Measurements from ENCODE around the gene KCTD1. TPM values are rescaled to one million over a fixed set of nuclear protein-coding genes. Genes with fewer than 3 reads are reported as not detected.

Gene KCTD1
- total RNA-seq, 4 donors from 2014 or later = 25.3 to 62.0 (median 51.3) TPM

GRCh38 chr18:26550998-26551694 is 2.8 kb upstream of the KCTD1 start:
- DNase-seq (ENCODE audit: low spot score in 2 of 2) = no peak
- intact Hi-C loops (cut with DNase I; ENCODE audit: low total_unique reads) = no loop called here
- no peak overlapping the region for H3K4me3 ChIP-seq (ENCODE audit: low read depth, poor library complexity, severe bottlenecking)
- TF ChIP-seq, protein P1, sequence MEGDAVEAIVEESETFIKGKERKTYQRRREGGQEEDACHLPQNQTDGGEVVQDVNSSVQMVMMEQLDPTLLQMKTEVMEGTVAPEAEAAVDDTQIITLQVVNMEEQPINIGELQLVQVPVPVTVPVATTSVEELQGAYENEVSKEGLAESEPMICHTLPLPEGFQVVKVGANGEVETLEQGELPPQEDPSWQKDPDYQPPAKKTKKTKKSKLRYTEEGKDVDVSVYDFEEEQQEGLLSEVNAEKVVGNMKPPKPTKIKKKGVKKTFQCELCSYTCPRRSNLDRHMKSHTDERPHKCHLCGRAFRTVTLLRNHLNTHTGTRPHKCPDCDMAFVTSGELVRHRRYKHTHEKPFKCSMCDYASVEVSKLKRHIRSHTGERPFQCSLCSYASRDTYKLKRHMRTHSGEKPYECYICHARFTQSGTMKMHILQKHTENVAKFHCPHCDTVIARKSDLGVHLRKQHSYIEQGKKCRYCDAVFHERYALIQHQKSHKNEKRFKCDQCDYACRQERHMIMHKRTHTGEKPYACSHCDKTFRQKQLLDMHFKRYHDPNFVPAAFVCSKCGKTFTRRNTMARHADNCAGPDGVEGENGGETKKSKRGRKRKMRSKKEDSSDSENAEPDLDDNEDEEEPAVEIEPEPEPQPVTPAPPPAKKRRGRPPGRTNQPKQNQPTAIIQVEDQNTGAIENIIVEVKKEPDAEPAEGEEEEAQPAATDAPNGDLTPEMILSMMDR (IDR thresholded peaks at IDR 0.05) = no peak
- 19 to 25% methylated on average over 22 to 26 of the region's 28 CpGs for WGBS, 2 donors

DNA sequence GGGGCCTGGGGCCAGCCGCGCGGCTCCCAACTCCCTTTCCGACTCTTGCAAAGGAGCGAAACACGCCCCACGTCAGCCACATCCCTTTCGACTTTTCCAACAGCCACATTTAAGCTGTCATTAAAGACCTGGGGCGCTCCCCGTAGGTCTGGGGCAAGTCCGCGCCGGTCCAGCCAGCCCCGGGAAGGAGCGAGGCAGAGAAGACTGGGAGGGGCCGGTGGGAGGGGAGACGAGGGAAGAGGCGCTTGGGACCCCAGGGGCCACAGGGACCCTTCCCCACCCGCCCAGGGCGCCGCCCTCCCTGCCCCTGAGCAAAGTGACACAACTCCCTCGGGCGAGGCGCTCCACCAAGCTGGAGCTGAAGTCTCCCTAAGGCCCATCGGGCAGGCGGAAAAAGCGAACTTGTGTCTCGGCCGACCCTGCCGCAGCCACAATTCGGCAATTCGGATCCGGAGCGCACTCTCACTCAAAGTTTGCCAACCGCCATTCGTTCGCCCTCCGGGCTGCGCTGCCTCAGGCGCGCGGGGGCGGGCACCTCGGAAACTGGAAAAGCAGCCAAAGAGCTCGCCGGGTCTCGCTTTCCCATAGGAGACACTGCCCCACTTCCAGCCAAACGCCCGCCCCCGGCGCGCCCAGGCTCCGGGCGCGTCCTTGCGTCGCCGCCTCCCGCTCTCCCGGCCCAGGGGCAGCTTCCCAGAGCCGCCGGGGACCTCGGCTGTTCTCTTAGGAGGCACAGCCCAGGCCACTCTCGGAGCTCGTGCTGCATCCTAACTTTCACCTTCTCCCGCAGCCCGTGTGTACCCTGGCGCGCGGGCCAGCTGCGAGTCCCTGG is 1.1 kb upstream of the KCTD1 start:
- no peak for TF ChIP-seq POLR2A (IDR thresholded peaks at IDR 0.05)
- TF ChIP-seq, protein P1 (IDR thresholded peaks at IDR 0.05) = no peak
- DNase-seq (ENCODE audit: low spot score in 2 of 2) = peak; percentile 24 to 90
- H3K4me3 ChIP-seq (ENCODE audit: low read depth, poor library complexity, severe bottlenecking) = peak overlapping the region; percentile 88
- intact Hi-C loops (cut with DNase I; ENCODE audit: low total_unique reads) = no loop called here
- 0 to 2% methylated on average over 32 to 58 of the region's 71 CpGs for WGBS, 2 donors

GRCh38 chr18:26547646-26548414 is 523 bp downstream of the KCTD1 start:
- peak overlapping the region; percentile 88 for H3K4me3 ChIP-seq (ENCODE audit: low read depth, poor library complexity, severe bottlenecking)
- intact Hi-C loops (cut with DNase I; ENCODE audit: low total_unique reads) = no loop called here
- DNase-seq (ENCODE audit: low spot score in 2 of 2) = peak; percentile 55 to 90
- TF ChIP-seq, protein P1 (IDR thresholded peaks at IDR 0.05) = no peak
- no peak for TF ChIP-seq POLR2A (IDR thresholded peaks at IDR 0.05)
- whole genome bisulfite sequencing, 2 donors = 4 to 5% methylated on average over 58 to 66 of the region's 84 CpGs

DNA sequence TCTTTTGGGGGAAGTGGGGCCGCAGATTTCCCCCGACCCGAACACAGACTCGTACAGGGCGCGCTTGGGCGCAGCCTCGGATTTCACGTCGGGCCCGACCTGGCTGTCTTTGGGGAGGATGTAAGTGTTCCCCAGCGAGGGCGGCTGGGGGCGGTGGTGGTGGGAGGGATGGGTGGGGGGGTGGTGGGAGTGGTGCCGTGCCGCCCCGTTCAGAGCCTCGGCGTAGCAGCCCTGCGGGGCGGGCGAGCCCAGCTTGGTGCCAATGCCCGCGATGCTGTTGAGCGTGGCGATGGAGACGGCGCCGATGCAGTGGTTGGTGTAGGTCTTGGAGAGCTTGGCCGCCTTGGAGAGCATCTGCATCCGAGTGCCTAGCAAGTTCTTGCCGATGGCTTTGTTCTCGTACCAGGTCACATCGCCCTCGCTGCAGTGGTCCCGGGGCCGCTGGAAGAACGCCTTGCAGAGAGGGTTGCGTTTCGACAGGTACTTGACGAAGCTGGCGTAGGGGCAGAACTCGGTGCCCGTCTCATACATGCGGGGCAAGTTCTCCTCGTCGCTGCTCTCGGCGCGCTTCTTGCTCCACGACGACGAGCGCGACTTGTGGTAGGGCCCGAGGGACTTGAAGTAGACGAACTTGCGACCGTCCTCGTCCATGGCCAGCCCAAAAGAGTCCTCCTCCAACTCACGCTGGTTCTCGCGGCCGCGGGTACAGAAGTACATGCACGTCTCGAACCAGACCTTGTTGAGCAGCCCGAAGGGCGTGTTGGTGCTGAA is 1.3 kb downstream of the KCTD1 start:
- intact Hi-C loops (cut with DNase I; ENCODE audit: low total_unique reads) = no loop called here
- TF ChIP-seq, protein P1 (IDR thresholded peaks at IDR 0.05) = no peak
- no peak for TF ChIP-seq POLR2A (IDR thresholded peaks at IDR 0.05)
- 57 to 62% methylated on average over 63 to 65 of the region's 69 CpGs for WGBS, 2 donors
- peak in 1 of 2 donors; percentile 17 for DNase-seq (ENCODE audit: low spot score in 2 of 2)
- no peak overlapping the region for H3K4me3 ChIP-seq (ENCODE audit: low read depth, poor library complexity, severe bottlenecking)

- DNase-seq (ENCODE audit: low spot score in 2 of 2) = no peak
- WGBS, 2 donors = 59 to 65% methylated on average over 16 of the region's 16 CpGs
- intact Hi-C loops (cut with DNase I; ENCODE audit: low total_unique reads) = no loop called here
- no peak overlapping the region for H3K4me3 ChIP-seq (ENCODE audit: low read depth, poor library complexity, severe bottlenecking)
- no peak for TF ChIP-seq POLR2A (IDR thresholded peaks at IDR 0.05)
- TF ChIP-seq, protein P1 (IDR thresholded peaks at IDR 0.05) = no peak
Measured at GRCh38 chr18:26546170-26546874, 2.0 kb downstream of the KCTD1 start.

Data from lower leg skin (tissue), 4 donors.